SK-N-MC (cell line): ENCODE results near the gene LGALS7B.

ENCODE experiments used
- EZH2 ChIP-seq: fragments of 200-600 bp; sonication (generic); IDR thresholded peaks from one replicate; pipeline ENCODE4 v1.6.1; 2017; ENCODE audit warnings: antibody characterized with exemption
- FOXP2 ChIP-seq: optimal IDR thresholded peaks from 2 replicates; pipeline ENCODE3; 2011; ENCODE audit warnings: mild to moderate bottlenecking, moderate library complexity; ENCODE audit not compliant: insufficient read depth; ENCODE audit errors: extremely low read length, control extremely low read depth
- POLR2AphosphoS5 ChIP-seq: IDR thresholded peaks from 2 replicates; pipeline ENCODE4 v1.6.1; 2012; ENCODE audit warnings: mild to moderate bottlenecking, low read depth, low read length, borderline replicate concordance

DNA sequence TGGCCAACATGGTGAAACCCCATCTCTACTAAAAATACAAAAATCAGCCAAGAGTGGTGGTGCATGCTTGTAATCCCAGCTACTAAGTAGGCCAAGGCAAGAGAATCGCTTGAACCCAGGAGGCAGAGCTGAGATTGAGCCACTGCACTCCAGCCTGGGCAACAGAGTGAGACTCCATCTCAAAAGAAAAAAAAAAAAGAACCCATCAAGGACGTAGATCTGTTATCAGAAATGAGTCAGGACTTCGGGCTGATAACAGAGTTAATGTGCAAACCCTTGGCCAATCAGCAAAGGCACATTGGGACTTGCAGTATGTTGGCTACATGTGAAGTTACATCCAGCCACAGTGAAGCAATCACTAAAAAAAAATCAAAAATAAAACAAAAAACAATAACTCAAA, 4.8 kb upstream of the LGALS7B start:
- no peak for TF ChIP-seq FOXP2
- no peak for TF ChIP-seq POLR2AphosphoS5
- TF ChIP-seq EZH2: no peak
